HepG2 (cell line): ENCODE measurements around the gene BTRC. TPM values are rescaled to one million over a fixed set of nuclear protein-coding genes. Genes with fewer than 3 reads are reported as not detected.
"Not testable (repeated sequence)": the region's sequence is repeated elsewhere in the genome, so short reads cannot be mapped to it uniquely, and the experiment has no call there.

Source experiments
- ATAC-seq: fragments of 200-7000 bp; cut with Tn5 transposase; 3 replicates; pipeline ENCODE4 v1.9.1; 2020; ENCODE audit warnings: mild to moderate bottlenecking, moderate library complexity
- BruUV-seq: library from RNA; stranded (reverse); fragments of 400-500 nt; replicated peaks from 2 replicates; lab custom pipeline; 2021; lab: Mats Ljungman, UMichigan
- CTCF ChIA-PET: fragments of 300-600 bp; formaldehyde crosslinking; extraction: SDS; loops from one replicate; lab custom pipeline; 2021; ENCODE audit warnings: low total read pairs, inconsistent platforms, low intra/inter-chr PET ratio; lab: Yijun Ruan, JAX
- POLR2A ChIA-PET: fragments of 350-600 bp; sonication (Branson Sonifier 250); formaldehyde crosslinking; loops from one replicate; lab custom pipeline; 2020; ENCODE audit warnings: antibody characterized with exemption, inconsistent platforms; lab: Yijun Ruan, JAX
- DNase-seq: peaks from one replicate; pipeline ENCODE4 v3.0.0-alpha.2; 2015; ENCODE audit warnings: low spot score
- FAIRE-seq: peaks from 3 replicates; lab custom pipeline; 2011; peaks lifted over from hg19 to GRCh38; lab: Jason Lieb, UNC
- H2AFZ ChIP-seq: one replicate; pipeline ENCODE4 v1.6.1; 2011; ENCODE audit warnings: low read length, inconsistent platforms
- H3K27ac ChIP-seq: fragments of 300-600 bp; 3 replicates; pipeline ENCODE4 v1.8.0; 2011; ENCODE audit warnings: mixed run types, mild to moderate bottlenecking, mixed read lengths, low read length, inconsistent platforms; ENCODE audit not compliant: insufficient read depth; ENCODE audit errors: extremely low read length
- H3K27me3 ChIP-seq, 2 experiments: fragments of 200-600 bp in 1 of 2; 2 replicates in 1 of 2; 3 replicates in 1 of 2; pipeline versions ENCODE4 v1.6.0 to v1.8.0; 2011; ENCODE audit warnings: low read length in 2 of 2, mild to moderate bottlenecking in 2 of 2, moderate library complexity in 2 of 2, inconsistent platforms in 1 of 2; ENCODE audit not compliant: insufficient read depth in 2 of 2, control insufficient read depth in 1 of 2
- H3K36me3 ChIP-seq, 2 experiments: fragments of 200-600 bp in 1 of 2; replicated peaks in 1 of 2; 2 replicates in 1 of 2; 3 replicates in 1 of 2; pipeline versions ENCODE4 v1.5.1 to v1.8.0; 2011; ENCODE audit warnings: low read length in 2 of 2, inconsistent platforms in 1 of 2; ENCODE audit not compliant: insufficient read depth in 2 of 2, control insufficient read depth in 1 of 2
- H3K4me1 ChIP-seq: 2 replicates; pipeline ENCODE4 v1.5.1; 2012; ENCODE audit warnings: low read length, inconsistent platforms; ENCODE audit not compliant: insufficient read depth
- H3K4me2 ChIP-seq: 2 replicates; pipeline ENCODE4 v1.6.0; 2011; ENCODE audit warnings: low read depth, low read length, inconsistent platforms
- H3K4me3 ChIP-seq, 3 experiments: fragments of 200-600 bp in 1 of 3; sonication (generic), shearing (Covaris generic) in 1 of 3; replicated peaks in 1 of 3; 2 replicates each; pipeline ENCODE4 v1.5.1; 2011 to 2016; ENCODE audit warnings: low read length in 3 of 3, inconsistent platforms in 2 of 3, low read depth in 2 of 3, mild to moderate bottlenecking in 2 of 3, control low read depth in 1 of 3, mixed read lengths in 1 of 3; ENCODE audit not compliant: insufficient read depth in 1 of 3
- H3K79me2 ChIP-seq: one replicate; pipeline ENCODE4 v1.6.1; 2011; ENCODE audit warnings: low read length, inconsistent platforms; ENCODE audit not compliant: insufficient read depth
- H3K9ac ChIP-seq: 2 replicates; pipeline ENCODE4 v1.6.0; 2011; ENCODE audit warnings: mild to moderate bottlenecking, low read depth, low read length, inconsistent platforms; ENCODE audit not compliant: insufficient read depth
- H3K9me3 ChIP-seq: 2 replicates; pipeline ENCODE4 v1.5.1; 2012; ENCODE audit warnings: mild to moderate bottlenecking, low read length
- H4K20me1 ChIP-seq: 2 replicates; pipeline ENCODE4 v1.6.0; 2011; ENCODE audit warnings: inconsistent platforms, mild to moderate bottlenecking, low read length, moderate library complexity; ENCODE audit not compliant: insufficient read depth
- KIAA2018 ChIP-seq: sonication (generic); formaldehyde crosslinking; IDR thresholded peaks from 2 replicates; pipeline ENCODE4 v1.5.0; 2020; ENCODE audit warnings: mild to moderate bottlenecking, missing genetic modification reagents, borderline replicate concordance
- ZNF121 ChIP-seq: sonication (generic); formaldehyde crosslinking; IDR thresholded peaks from 2 replicates; pipeline ENCODE4 v1.5.0; 2020; ENCODE audit warnings: mild to moderate bottlenecking, missing genetic modification reagents
- WGBS: methylation state at CpG from one replicate; pipeline ENCODE4 v1.1.6; 2017; ENCODE audit warnings: low lambda C conversion rate; 5-methylcytosine and 5-hydroxymethylcytosine counted together
- in situ Hi-C: cut with HindIII; loops from 2 replicates; pipeline ENCODE4 v1.10.0; 2017; ENCODE audit warnings: low pct_unique_long_range_greater_than_20kb; ENCODE audit not compliant: extremely low pct_ligation_motif_present
- intact Hi-C: fragments of 100-400 bp; cut with micrococcal nuclease; formaldehyde crosslinking; loops from one replicate; pipeline ENCODE4 v1.10.0; 2022; ENCODE audit not compliant: unreplicated experiment
- polyA plus RNA-seq, 8 experiments: library from polyadenylated mRNA; depleted of rRNA in 3 of 8; stranded (reverse) in 7 of 8; unstranded in 1 of 8; fragments of >200 nt; fragmentation: Illumina TruSeq in 4 of 8; extraction: Trizol in 4 of 8; gene quantifications; 2 replicates each; pipeline versions ENCODE4 v1.2.1 to v1.2.3, GENCODE V29; 2011 to 2016; ENCODE audit warnings: low read depth in 4 of 8, missing spikeins in 1 of 8, mixed read lengths in 1 of 8; ENCODE audit not compliant: insufficient read depth in 1 of 8
- total RNA-seq, 5 experiments: library from RNA; depleted of rRNA; stranded (reverse); fragments of >200 nt; fragmentation: Illumina TruSeq; extraction: Trizol; gene quantifications; 2 replicates each; pipeline ENCODE4 v1.2.3, GENCODE V29; 2016; ENCODE audit warnings: low read depth in 1 of 5

BTRC gene
- total and polyA plus RNA-seq, 2 of the 13 experiments (the other 11 are each of a cell fraction or from before 2014, with no cell fraction given): 12.0 to 14.4 TPM

- TF ChIP-seq KIAA2018 (CRISPR knock-in tag): no peak
- TF ChIP-seq, all 625 proteins: peak for 0
Measured at GRCh38 chr10:101388676-101389276, 34.8 kb downstream of the BTRC start (continued).

GRCh38 chr10:101389532-101389931 is 35.6 kb downstream of the BTRC start:
- in situ Hi-C loops, POLR2A ChIA-PET, H2AFZ ChIP-seq, H3K27ac ChIP-seq, ATAC-seq, H3K79me2 ChIP-seq, H3K27me3 ChIP-seq, BruUV-seq, H4K20me1 ChIP-seq, H3K36me3 ChIP-seq, H3K9ac ChIP-seq, H3K4me1 ChIP-seq, DNase-seq, H3K4me2 ChIP-seq, intact Hi-C loops, H3K4me3 ChIP-seq, H3K9me3 ChIP-seq, CTCF ChIA-PET: not testable (repeated sequence)
- 0 out of 2 replicates have a peak, but pooled peaks have one; percentile 26 for TF ChIP-seq ZNF121 (CRISPR knock-in tag)
- 89% methylated on average over 2 of the region's 2 CpGs for WGBS
- FAIRE-seq: peak; percentile 23
